KOPT-K1 (cell line): Measurements from ENCODE around the gene KRT79.
"Not testable (repeated sequence)": the region's sequence is repeated elsewhere in the genome, so short reads cannot be mapped to it uniquely, and the experiment has no call there.

Experiments
- H3K27ac ChIP-seq: fragments of 200-600 bp; sonication (generic); 2 replicates; pipeline ENCODE4 v1.5.1; 2016; ENCODE audit warnings: antibody characterized with exemption, mild to moderate bottlenecking, low read depth, low read length; ENCODE audit not compliant: poor library complexity, severe bottlenecking
- H3K36me3 ChIP-seq: fragments of 200-600 bp; sonication (generic); 2 replicates; pipeline ENCODE4 v1.5.1; 2017; ENCODE audit warnings: antibody characterized with exemption, mild to moderate bottlenecking, low read length, moderate library complexity; ENCODE audit not compliant: insufficient read depth
- H3K9me3 ChIP-seq: fragments of 200-600 bp; sonication (generic); 2 replicates; pipeline ENCODE4 v1.5.1; 2017; ENCODE audit warnings: antibody characterized with exemption, low read length, mild to moderate bottlenecking; ENCODE audit not compliant: insufficient read depth, poor library complexity, severe bottlenecking

KRT79 gene

GRCh38 chr12:52867642-52868041 is 33.5 kb upstream of the KRT79 start:
- H3K9me3 ChIP-seq, result no peaks in the 10 kb centered on the region
- H3K36me3 ChIP-seq, result no peaks in the 10 kb centered on the region
- H3K27ac ChIP-seq, result no peak overlapping the region

GRCh38 chr12:52867152-52867551 is 33.0 kb upstream of the KRT79 start:
- H3K36me3 ChIP-seq, result no peaks in the 10 kb centered on the region
- no peak overlapping the region for H3K27ac ChIP-seq
- H3K9me3 ChIP-seq, result no peaks in the 10 kb centered on the region

GRCh38 chr12:52865090-52865944 is 31.2 kb upstream of the KRT79 start:
- Histone ChIP-seq H3K36me3 (no peaks in the 10 kb centered on the region), H3K27ac (no peak overlapping the region), H3K9me3 (no peaks in the 10 kb centered on the region)

- H3K27ac ChIP-seq, result no peak overlapping the region
- H3K36me3 ChIP-seq, result no peaks in the 10 kb centered on the region
- no peaks in the 10 kb centered on the region for H3K9me3 ChIP-seq
Observed at GRCh38 chr12:52862023-52862422, 27.9 kb upstream of the KRT79 start.

GRCh38 chr12:52861511-52861910 is 27.4 kb upstream of the KRT79 start:
- H3K27ac ChIP-seq, result no peak overlapping the region
- no peaks in the 10 kb centered on the region for H3K36me3 ChIP-seq
- H3K9me3 ChIP-seq, result no peaks in the 10 kb centered on the region

- H3K27ac ChIP-seq, result no peak overlapping the region
Observed at GRCh38 chr12:52860102-52860823, 26.2 kb upstream of the KRT79 start.

GRCh38 chr12:52857500-52857899 is 23.4 kb upstream of the KRT79 start:
- no peaks in the 10 kb centered on the region for H3K9me3 ChIP-seq
- H3K36me3 ChIP-seq, result no peaks in the 10 kb centered on the region
- H3K27ac ChIP-seq, result no peak overlapping the region

More at GRCh38 chr12:52860102-52860823, 26.2 kb upstream of the KRT79 start:
- Histone ChIP-seq H3K9me3 (no peaks in the 10 kb centered on the region), H3K36me3 (no peaks in the 10 kb centered on the region)

GRCh38 chr12:52856787-52857186 is 22.7 kb upstream of the KRT79 start:
- Histone ChIP-seq H3K27ac (no peak overlapping the region), H3K9me3 (no peaks in the 10 kb centered on the region), H3K36me3 (no peaks in the 10 kb centered on the region)

- H3K27ac ChIP-seq, H3K36me3 ChIP-seq: not testable (repeated sequence)
Observed at GRCh38 chr12:52856077-52856476, 22.0 kb upstream of the KRT79 start.

GRCh38 chr12:52851787-52852186 is 17.7 kb upstream of the KRT79 start:
- Histone ChIP-seq H3K36me3 (no peaks in the 10 kb centered on the region), H3K27ac (no peak overlapping the region), H3K9me3 (no peaks in the 10 kb centered on the region)

More at GRCh38 chr12:52856077-52856476, 22.0 kb upstream of the KRT79 start:
- H3K9me3 ChIP-seq, result not testable (repeated sequence)

- Histone ChIP-seq H3K27ac (no peak overlapping the region), H3K36me3 (no peaks in the 10 kb centered on the region), H3K9me3 (no peaks in the 10 kb centered on the region)
Observed at GRCh38 chr12:52850681-52851080, 16.6 kb upstream of the KRT79 start.

GRCh38 chr12:52849511-52849910 is 15.4 kb upstream of the KRT79 start:
- no peak overlapping the region for H3K27ac ChIP-seq
- no peaks in the 10 kb centered on the region for H3K9me3 ChIP-seq
- H3K36me3 ChIP-seq, result no peaks in the 10 kb centered on the region

- no peaks in the 10 kb centered on the region for H3K9me3 ChIP-seq
- no peak within 1 kb of the TSS for H3K27ac ChIP-seq
- no peaks in the 10 kb centered on the region for H3K36me3 ChIP-seq
Observed at GRCh38 chr12:52848661-52849255, 14.6 kb upstream of the KRT79 start, which contains the start of gene KRT78. Gene KRT78, minus strand, starts transcription at chr12:52848994. Its CDS starts 64 bp downstream, at chr12:52848930.

GRCh38 chr12:52847335-52848102 is 13.4 kb upstream of the KRT79 start:
- Histone ChIP-seq H3K36me3 (no peaks in the 10 kb centered on the region), H3K27ac (no peak overlapping the region), H3K9me3 (no peaks in the 10 kb centered on the region)
